Stimulated activated CD8-positive, alpha-beta memory T cell treated with anti-CD3 and anti-CD28 coated beads, Interleukin-15, amount 100 ng/mL, for 4 hours (primary cell): ENCODE measurements around the gene TRAF5.

Experiments
- DNase-seq, 2 donors: peaks; one replicate each; pipeline ENCODE4 v3.0.0-alpha.2; 2020; ENCODE audit warnings: low read depth in 2 of 2

The TRAF5 gene

GRCh38 chr1:211420845-211421454, 94.3 kb downstream of the TRAF5 start:
- DNase-seq: no peak

- no peak for DNase-seq
These were observed 97.4 kb downstream of the TRAF5 start for GRCh38 chr1:211424018-211424417.
